GDM1 (cell line): ENCODE data around the gene CACNG6.
"Not testable (repeated sequence)": the region's sequence is repeated elsewhere in the genome, so short reads cannot be mapped to it uniquely, and the experiment has no call there.

ENCODE experiments used
- DNase-seq: peaks from one replicate; lab custom pipeline; 2025; lab: John Stamatoyannopoulos, UW

The CACNG6 gene, protein sequence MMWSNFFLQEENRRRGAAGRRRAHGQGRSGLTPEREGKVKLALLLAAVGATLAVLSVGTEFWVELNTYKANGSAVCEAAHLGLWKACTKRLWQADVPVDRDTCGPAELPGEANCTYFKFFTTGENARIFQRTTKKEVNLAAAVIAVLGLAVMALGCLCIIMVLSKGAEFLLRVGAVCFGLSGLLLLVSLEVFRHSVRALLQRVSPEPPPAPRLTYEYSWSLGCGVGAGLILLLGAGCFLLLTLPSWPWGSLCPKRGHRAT

GRCh38 chr19:53991224-53992113 is at the start of gene CACNG6:
Gene CACNG6, plus strand, starts transcription at chr19:53991637. Its CDS starts 1,241 bp downstream, at chr19:53992878.
- DNase-seq = no peak

DNA sequence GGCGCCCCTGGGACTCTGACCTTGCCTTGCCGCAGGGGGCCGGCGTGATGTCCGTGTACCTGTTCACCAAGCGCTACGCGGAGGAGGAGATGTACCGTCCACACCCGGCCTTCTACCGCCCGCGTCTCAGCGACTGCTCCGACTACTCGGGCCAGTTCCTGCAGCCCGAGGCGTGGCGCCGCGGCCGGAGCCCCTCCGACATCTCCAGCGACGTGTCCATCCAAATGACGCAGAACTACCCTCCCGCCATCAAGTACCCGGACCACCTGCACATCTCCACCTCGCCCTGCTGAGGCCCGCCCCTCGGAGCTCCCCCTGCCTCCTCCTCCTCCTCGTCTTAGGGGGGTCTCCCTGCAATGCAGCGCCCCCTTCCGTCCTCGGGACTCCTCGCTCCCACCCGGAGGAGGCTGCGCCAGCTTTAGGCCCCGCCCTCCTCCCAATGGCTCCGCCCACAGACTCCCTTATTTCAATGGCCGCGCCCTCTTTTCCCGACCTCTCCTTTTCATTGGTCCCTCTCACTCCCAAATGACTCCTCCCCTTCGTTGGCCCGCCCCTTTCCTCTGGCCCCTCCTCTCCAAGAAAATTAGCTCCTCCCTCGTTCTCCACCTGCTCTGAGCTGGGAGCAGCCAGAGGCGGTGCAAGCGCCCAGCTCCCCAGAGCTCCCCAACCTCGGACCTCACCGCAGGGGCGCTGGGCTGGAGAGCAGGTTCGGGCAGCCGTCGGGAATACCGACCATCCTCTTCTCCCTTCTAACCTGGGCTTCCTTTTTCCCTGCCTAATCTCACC is 49.2 kb upstream of the CACNG6 start:
- no peak for DNase-seq

GRCh38 chr19:53944416-53944815 is 47.0 kb upstream of the CACNG6 start:
- no peak for DNase-seq

- DNase-seq = no peak
Observed at GRCh38 chr19:53944933-53945332, 46.5 kb upstream of the CACNG6 start.

DNA sequence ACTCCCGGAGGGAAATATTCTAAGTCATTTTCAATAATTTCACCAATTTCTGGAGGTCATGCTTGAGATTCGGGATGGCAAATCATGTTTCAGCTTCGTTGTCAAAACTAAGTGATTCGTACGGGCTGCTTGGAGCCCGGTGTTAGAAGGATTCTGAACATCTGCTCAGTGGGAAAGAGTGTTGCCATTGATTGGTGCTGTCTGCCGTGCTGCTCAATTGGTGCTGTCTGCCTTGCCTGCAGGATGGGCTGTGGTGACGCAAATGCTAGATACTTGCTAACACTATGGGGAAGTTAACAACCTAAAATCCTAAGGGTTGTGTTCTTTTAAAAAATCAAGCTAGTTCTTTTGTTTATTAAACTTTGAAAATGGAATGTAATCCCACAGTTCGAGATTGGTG is 46.0 kb upstream of the CACNG6 start:
- peak; percentile 45 for DNase-seq

DNA sequence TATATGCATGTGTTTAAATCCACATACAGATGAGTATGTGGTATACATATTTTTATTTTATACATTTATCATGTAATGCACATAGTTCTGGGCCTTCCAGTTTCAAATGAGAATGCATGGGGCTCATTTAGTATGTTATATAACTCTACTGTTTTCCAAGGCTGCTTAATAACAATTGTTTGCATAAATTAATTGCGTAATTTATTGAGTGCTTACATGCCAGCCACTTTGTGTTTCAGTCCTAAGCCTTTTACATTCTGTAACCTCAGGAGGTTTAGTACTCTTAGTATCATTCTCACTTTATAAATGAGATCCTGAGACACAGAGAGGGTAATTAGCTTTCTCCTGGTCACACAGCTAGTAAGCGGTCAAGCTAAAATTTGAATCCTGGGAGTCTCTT is 45.4 kb upstream of the CACNG6 start:
- DNase-seq = no peak

DNA sequence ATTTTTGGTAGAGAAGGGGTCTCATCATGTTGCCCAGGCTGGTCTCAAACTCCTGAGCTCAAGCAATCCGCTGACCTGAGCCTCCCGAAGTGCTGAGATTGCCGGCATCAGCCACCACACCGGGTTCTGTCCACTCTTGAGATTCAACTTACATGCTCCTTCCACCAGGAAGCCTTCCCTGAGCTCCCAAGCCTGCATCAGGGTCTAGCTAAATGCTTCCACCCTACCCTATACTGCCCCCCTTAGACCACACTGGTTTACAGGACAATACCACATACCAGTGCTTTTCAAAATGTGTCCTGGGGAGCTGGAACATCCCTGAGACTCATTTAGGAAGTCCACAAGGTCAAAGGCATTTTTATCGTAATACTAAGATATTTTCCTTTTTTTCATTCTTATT is 43.8 kb upstream of the CACNG6 start:
- DNase-seq = no peak

GRCh38 chr19:53948611-53949010 is 42.8 kb upstream of the CACNG6 start:
- not testable (repeated sequence) for DNase-seq

- DNase-seq = no peak
Observed at GRCh38 chr19:53951436-53951835, 40.0 kb upstream of the CACNG6 start.

DNA sequence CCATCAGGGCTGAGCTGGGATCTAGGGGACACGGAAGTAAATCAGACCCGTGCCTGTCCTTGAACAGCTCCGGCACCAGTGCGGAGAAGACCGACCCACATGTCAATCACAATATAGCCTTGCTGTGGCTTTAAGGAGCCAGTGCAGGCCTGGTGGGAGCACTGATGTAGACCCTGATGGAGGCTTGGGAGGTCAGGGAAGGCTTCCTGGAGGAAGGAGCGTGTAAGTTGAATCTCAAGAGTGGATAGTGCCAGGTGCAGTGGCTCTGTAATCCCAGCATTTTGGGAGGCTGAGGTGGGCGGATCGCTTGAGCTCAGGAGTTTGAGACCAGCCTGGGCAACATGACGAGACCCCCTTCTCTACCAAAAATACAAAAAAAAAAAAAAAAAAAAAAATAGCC is 39.5 kb upstream of the CACNG6 start:
- no peak for DNase-seq

DNA sequence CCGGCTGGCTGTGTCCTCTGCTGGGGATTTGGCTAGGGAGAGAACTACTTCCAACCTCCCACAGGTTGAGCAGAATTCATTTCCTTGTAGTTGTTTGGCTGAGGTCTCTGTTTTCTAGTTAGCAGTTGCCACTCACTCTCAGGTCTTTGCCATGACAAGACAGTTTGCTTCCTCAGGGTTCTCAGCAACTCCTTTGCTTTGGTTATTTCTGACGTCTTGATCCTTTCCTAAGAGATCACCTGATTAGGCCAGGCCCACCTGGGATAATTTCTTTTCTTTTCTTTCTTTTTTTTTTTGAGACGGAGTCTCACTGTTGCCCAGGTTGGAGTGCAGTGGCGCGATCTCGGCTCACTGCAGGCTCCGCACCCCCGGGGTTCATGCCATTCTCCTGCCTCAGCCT is 38.1 kb upstream of the CACNG6 start:
- no peak for DNase-seq

DNA sequence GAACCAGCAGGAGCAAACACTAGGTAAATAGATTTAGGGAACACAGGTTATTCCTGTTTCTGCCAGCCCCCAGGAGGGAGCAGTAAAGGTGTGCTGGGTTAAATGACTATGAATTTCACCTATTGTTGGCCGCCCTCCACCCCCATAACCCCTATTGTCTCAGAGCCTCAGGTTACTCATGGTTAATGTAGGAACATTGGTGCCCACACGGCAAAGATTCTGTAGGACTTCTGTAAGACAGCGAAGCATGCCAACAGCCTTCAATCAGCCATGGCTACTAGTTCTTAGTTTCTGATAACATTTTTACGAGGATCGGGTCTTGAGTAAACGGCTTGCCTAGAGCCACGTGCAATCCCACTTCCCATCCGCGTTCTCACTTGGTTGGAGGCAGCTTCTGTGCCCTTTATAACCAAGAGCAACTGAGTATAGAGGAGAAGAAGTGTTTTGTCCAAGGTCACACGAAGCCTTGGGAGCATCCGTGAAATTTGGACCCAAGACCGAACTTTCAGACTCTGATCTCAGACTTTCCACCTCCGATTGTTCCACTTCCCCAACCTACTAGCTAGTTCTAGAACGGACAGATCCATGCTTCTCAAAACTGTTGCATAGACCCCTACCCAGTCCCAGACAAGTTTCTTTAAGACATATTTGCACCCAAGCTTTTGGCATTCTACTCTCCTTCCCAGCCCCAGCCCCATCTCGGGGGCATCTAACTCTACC is 33.8 kb upstream of the CACNG6 start:
- no peak for DNase-seq

DNA sequence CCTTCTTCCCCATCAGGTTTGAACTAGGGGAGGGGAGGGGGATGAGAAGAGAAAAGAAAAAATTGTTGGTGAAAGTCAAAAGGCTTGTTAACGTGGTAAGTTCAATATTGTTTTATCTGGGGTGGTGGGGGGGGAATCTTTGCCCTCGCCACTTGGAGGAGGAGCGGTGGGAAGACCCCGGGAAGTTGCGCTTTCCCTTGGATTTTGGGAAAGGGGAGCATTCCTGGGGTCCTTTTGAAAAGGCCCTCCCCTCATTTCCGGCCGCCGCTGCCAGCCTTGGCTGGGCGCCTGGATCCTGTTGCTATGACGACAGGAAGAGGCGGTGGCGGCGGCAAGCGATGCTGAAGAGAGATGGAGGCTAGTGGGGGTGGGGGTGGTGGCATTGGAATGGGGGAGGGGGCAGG is 33.3 kb upstream of the CACNG6 start:
- no peak for DNase-seq

DNA sequence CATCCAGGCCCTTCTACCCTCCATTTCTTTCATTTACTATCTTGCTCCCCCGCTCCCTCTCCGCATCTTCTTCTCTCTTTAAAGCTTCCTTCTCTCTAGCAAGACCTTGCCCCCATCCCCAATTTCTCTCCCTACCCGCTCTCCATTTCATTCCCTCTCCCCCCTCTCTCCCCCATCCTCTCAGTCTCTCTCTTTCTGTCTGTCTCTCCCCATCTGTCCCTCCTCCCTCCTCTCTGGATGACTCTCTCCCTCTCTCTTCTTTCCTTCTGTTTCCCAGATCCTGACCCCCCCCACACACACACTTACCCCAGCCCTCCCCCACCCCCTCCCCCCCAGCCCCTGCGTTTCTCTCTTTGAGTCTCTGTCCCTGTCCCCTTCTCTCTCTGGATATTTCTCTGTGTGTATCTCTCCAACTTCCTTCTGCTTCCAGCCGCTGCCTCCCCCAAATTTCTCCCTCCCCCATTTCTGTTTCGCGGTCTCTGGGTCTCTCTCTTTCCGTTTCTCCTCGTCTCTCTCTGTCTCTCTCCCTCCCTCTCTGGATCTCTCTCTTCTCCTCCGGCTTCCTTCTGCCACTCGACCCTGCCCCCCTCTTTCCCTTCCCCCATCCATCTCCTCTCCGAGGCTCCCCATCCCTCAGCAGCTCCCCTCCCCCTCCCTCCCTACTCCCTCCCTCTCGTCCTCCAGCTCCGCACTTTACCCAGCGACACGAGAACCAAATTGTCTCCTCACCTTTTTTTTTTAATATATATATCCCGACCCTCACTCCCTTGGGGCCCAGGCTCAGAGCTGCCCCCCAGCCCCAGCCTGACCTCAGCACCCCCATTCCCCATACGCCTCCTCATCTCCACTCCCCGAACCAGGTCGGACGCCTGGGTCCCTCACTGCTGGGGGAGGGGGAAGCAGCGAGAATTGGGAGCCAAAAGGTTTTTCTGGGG is 32.3 kb upstream of the CACNG6 start:
- DNase-seq = no peak

DNA sequence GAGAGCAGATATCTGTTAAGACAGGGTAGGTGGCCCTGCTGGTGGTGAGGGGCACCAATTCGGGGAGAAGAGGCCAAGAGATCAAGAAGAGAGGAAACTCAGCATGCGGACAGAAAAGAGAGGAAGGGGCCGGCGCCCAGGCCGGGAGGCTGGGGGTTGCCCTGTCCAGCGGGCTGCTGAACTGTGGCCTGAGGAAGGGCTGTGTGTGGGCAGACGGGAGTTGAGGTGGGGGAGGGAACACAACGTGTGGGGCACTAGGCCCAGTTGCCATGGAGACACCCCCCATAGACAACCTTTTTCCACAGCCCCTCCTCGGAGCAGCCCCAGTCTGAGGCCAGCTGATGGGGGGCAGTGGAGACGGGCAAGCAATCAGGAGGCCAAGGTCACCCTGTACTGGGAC is 31.2 kb upstream of the CACNG6 start:
- no peak for DNase-seq

- no peak for DNase-seq
Observed at GRCh38 chr19:53960886-53961285, 30.6 kb upstream of the CACNG6 start.

DNA sequence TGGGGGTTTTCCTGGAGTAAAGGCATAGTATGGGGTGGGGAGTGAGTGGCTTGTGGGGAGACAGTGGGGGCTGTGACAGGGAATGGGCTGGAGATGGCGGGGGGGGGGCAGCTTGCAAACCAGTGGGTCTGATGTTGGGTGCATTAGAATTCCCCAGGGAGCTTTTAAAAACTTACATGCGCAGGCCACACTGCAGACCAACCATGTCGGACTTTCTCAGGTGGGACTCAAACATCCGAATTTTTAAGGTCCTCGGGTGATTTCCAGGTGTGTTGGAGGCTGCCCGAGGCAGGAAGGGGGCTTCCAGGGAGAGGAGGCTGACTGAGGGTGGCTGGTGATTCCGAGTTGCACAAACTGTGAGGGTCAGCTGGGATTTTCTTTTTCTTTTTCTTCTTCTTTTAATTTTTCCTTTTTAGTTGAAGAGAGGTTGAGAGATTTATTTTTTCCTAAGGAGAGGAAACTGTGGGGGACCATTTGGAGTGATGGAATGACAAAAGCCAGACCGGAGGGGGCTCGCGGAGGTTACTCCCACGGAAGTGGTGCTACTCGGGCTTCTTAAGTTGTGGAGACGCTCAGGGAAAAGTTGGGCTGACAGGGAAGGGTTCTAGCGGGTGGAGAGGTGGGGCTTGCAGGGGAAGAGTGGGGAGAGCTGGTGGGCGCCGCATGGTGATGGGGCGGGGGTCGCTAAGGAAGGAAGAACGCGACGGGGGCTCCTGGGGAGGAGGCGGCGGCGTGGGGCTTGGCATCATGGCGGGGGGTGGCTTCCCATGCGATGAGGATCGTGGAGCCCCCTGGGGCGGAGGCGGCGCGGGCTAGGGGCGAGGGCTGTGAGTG is 29.7 kb upstream of the CACNG6 start:
- DNase-seq = no peak

GRCh38 chr19:53962887-53963431 is 28.5 kb upstream of the CACNG6 start, which contains the start of gene CACNG8:
Gene CACNG8, plus strand, starts transcription at chr19:53962937.
- no peak for DNase-seq

- no peak for DNase-seq
Observed at GRCh38 chr19:53965091-53965490, 26.3 kb upstream of the CACNG6 start.

DNA sequence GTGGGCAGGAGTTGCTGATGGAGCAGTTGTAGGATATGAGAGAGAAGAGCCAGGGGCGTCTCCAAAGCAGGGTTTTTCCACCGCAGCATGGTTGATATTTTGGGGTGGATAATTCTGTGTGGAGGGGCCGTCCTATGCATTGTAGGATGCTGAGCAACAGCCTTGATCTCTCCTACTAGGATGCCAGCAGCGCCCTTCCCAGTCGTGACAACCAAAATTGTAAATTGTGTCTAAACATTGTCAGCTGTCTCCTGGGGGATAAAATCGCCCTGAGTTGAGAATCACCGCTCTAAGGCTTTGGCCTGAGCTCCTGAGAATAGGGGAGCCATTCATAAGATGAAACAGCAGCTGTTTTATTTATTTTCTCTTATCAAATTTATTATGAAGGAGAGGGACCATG is 24.5 kb upstream of the CACNG6 start:
- DNase-seq = no peak
